Coronary artery (tissue), 2 donors: ENCODE measurements around the gene RBM4B.
"Not testable (repeated sequence)": the region's sequence is repeated elsewhere in the genome, so short reads cannot be mapped to it uniquely, and the experiment has no call there.

Source experiments
- DNase-seq: peaks from one replicate; pipeline ENCODE4 v3.0.0-alpha.2; 2017; ENCODE audit warnings: low spot score
- H3K27ac ChIP-seq, 2 donors: fragments of 200-600 bp; sonication (generic); one replicate each; pipeline ENCODE4 v1.5.1; 2016 to 2019
- H3K4me3 ChIP-seq: fragments of 200-600 bp; sonication (generic); 2 replicates; pipeline ENCODE4 v1.5.1; 2016; ENCODE audit warnings: mild to moderate bottlenecking, moderate library complexity
- TF ChIP-seq, protein P1 (sequence below): fragments of 200-600 bp; sonication (generic); IDR thresholded peaks from one replicate; pipeline ENCODE4 v1.5.1; 2019; ENCODE audit warnings: antibody characterized with exemption

The RBM4B gene, protein sequence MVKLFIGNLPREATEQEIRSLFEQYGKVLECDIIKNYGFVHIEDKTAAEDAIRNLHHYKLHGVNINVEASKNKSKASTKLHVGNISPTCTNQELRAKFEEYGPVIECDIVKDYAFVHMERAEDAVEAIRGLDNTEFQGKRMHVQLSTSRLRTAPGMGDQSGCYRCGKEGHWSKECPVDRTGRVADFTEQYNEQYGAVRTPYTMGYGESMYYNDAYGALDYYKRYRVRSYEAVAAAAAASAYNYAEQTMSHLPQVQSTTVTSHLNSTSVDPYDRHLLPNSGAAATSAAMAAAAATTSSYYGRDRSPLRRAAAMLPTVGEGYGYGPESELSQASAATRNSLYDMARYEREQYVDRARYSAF

DNA sequence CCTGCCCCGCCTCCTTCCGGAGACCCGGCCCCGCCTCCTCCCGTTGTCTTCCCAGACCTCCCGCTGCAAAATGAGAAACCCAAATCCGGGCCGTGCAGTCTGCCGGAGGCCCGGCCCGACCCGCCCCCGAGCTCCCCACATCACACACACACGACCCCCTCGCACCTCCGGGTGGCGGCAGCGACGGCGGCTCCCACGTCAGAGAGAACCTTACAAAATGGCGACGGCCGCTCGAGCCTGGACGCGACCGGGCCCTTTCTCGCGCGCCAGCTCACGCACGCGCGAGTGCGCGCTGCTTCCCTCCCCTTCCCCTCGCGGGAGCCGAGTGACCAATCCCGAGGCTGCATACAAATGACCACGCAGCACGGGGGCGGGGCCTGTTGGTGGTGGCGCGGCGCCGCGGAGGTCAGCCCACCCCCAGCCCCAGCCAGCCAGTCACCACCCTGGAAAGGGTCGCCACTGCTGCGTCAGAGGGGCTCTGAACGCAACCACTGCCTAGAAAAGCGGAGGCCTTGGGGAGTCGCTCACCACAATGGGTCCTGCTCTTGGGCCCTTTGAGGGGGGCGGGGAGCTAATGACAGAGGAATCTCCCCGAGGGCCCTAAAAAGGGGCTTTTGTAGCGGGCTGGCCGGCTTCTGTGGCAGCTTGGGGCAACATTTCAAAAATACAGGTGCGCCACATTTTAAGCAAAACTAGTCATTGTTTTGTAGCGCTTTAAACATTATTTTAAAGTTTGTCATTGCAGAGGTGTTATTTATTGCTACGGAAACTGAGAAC, at the start of gene RBM4B:
Gene RBM4B, minus strand, starts transcription at position 289 of the 777 bp plus-strand sequence. CDS start 808 bp downstream, outside the sequence.
- TF ChIP-seq, protein P1, sequence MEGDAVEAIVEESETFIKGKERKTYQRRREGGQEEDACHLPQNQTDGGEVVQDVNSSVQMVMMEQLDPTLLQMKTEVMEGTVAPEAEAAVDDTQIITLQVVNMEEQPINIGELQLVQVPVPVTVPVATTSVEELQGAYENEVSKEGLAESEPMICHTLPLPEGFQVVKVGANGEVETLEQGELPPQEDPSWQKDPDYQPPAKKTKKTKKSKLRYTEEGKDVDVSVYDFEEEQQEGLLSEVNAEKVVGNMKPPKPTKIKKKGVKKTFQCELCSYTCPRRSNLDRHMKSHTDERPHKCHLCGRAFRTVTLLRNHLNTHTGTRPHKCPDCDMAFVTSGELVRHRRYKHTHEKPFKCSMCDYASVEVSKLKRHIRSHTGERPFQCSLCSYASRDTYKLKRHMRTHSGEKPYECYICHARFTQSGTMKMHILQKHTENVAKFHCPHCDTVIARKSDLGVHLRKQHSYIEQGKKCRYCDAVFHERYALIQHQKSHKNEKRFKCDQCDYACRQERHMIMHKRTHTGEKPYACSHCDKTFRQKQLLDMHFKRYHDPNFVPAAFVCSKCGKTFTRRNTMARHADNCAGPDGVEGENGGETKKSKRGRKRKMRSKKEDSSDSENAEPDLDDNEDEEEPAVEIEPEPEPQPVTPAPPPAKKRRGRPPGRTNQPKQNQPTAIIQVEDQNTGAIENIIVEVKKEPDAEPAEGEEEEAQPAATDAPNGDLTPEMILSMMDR = no peak
- DNase-seq = peak; percentile 97
- H3K27ac ChIP-seq = peak within 1 kb of the TSS; percentile 91 to 93
- peak within 1 kb of the TSS; percentile 75 for H3K4me3 ChIP-seq

DNA sequence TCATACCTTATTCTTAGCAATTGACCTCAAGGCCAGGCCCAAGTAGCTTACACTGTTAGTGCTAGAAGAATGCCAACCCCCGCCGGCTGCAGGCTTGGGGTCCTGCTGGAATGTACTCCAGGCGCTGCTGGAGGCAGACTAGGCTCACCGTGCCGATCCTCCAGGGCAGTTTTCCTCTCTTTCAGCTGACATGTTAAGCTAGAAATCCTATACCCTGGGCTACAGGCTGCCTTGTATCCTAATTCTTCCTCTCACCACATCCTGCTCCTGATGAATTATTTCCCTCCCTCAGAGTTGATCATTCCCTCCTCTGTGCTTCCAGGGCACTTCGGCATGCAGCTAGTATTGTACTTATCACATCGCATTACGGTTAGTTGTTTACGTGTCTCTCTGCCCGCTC, 48.0 kb upstream of the RBM4B start:
- no peak for DNase-seq
- TF ChIP-seq, protein P1 = no peak
- Histone ChIP-seq H3K27ac (no peak overlapping the region), H3K4me3 (no peak overlapping the region)

DNA sequence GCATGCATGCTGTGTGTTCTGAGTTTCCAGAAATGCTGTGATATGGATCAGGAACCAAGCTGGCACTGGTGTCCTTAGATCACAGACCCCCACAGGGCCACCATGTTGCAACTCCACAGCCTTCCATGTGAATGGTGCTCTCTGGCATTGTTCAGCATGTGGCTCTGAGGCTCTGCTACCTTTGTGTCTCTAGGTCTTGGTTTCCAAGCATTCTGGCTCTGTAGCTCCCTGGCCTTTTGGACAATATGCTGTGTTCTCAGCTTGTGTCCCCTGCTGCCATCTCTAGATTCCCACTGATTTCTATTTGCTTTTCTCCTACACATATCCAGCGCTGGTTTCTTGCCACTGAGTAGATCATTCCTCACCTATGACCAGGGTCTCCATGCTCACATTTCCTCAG, 47.4 kb upstream of the RBM4B start:
- TF ChIP-seq, protein P1 = no peak
- no peak for DNase-seq
- Histone ChIP-seq H3K27ac (no peak overlapping the region), H3K4me3 (no peak overlapping the region)

DNA sequence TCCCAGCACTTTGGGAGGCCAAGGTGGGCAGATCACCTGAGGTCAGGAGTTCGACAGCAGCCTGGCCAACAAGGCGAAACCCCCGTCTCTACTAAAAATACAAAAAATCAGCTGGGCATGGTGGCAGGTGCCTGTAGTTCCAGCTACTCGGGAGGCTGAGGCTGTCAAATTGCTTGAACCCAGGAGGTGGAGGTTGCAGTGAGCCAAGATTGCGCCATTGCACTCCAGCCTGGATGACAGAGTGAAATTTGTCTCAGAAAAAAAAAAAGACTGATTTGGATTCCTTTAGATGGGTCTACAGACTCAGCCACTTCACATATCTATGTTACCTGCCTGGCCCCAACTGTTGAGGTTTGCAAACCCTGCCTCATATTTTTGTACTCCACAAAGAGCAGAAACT, 46.5 kb upstream of the RBM4B start:
- DNase-seq, H3K27ac ChIP-seq, H3K4me3 ChIP-seq: not testable (repeated sequence)

DNA sequence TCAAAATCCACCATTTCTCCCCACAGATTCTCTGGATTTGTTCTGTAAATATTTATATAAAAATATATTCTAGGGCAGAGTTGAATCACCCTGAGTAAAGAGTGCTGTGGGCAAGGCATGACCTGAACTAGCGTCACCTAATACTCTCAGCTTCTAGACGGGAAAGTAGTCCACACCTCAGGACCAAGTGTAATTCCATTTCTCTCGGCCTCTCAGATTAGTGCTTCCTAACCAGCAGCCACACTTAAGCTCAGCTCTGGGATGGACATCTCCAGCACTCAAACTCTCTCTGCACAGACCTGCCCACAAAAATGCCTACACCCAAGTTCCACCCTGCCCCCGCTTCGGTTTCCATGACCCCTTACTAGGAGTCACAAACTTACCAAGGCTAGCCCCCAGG, 46.0 kb upstream of the RBM4B start:
- Histone ChIP-seq H3K27ac (no peak overlapping the region), H3K4me3 (no peak overlapping the region)
- no peak for DNase-seq
- TF ChIP-seq, protein P1 = no peak

DNA sequence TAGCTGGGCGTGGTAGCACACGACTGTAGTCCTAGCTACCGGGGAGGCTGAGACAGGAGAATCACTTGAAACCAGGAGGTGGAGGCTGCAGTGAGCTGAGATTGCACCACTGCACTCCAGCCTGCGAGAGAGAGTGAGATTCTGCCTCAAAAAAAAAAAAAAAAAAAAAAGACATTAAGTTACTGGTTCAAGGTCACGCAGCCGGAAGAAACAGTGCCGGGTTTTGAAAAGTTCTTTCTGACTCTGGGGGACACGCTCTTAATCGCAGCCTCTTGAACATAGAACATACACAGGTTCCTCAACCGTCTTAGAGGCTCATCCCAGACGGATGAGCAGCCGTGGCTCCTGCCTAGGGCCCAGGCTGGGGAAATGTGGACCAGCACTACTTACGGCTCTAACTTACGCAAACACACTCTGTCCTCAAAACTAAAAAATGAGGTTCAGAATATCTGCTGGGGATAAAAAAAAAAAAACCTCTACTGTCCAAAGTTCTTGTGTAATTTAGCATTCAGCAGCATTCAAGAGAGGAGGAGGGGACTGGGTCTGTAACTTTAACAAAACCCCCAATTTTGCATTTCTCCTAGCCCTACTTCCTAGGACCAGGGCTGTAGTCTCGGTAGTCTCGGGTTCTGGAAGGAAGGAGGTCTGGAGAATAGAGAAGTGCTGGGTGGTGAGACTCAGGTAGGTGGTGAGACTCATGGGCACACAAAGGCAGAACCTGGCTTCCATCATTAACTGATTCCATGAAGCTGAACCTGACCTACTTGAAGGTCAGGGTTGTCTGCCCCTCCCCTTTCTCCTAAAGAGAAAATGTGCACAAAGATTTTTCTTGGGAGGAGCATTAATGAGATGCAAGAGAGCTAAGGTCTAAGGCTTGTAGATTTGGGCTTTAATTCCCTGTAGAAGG, 45.3 kb upstream of the RBM4B start:
- TF ChIP-seq, protein P1 = no peak
- no peak overlapping the region for H3K27ac ChIP-seq
- no peak for DNase-seq
- no peak overlapping the region for H3K4me3 ChIP-seq

DNA sequence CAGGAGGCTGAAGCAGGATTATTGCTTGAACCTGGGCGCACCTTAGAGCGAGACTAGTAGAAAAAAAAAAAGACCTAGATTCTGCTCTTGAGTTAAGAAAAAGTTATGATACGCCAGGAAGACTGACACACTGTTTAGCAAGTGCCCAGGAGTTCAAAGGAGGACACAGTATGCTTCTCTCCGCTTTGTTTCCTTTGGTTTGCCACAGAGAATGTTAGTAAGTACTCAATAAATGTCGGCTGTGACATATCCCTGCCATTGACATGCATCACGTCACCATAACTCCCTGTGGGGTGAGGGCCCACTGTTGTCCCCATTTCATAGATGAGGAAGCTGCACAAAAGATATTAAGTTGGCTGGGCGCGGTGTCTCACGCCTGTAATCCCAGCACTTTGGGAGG, 44.3 kb upstream of the RBM4B start:
- TF ChIP-seq, protein P1 = no peak
- DNase-seq = no peak
- Histone ChIP-seq H3K4me3 (no peak overlapping the region), H3K27ac (no peak overlapping the region)
